NCI-H2227 (cell line): ENCODE data around the gene OR1M1.
A peak's percentile ranks its signal among the peaks of the same experiment; 100 is the strongest.
"Not testable (repeated sequence)": the region's sequence is repeated elsewhere in the genome, so short reads cannot be mapped to it uniquely, and the experiment has no call there.

Source experiments
- DNase-seq: peaks from one replicate; lab custom pipeline; 2025; ENCODE audit not compliant: unreplicated experiment; lab: John Stamatoyannopoulos, UW

The OR1M1 gene, protein sequence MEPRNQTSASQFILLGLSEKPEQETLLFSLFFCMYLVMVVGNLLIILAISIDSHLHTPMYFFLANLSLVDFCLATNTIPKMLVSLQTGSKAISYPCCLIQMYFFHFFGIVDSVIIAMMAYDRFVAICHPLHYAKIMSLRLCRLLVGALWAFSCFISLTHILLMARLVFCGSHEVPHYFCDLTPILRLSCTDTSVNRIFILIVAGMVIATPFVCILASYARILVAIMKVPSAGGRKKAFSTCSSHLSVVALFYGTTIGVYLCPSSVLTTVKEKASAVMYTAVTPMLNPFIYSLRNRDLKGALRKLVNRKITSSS

GRCh38 chr19:9086761-9087160, at the start of gene OR1M1:
OR1M1 (plus strand) TSS chr19:9087061; CDS start chr19:9093245, 6,184 bp downstream.
- DNase-seq: no peak

DNA sequence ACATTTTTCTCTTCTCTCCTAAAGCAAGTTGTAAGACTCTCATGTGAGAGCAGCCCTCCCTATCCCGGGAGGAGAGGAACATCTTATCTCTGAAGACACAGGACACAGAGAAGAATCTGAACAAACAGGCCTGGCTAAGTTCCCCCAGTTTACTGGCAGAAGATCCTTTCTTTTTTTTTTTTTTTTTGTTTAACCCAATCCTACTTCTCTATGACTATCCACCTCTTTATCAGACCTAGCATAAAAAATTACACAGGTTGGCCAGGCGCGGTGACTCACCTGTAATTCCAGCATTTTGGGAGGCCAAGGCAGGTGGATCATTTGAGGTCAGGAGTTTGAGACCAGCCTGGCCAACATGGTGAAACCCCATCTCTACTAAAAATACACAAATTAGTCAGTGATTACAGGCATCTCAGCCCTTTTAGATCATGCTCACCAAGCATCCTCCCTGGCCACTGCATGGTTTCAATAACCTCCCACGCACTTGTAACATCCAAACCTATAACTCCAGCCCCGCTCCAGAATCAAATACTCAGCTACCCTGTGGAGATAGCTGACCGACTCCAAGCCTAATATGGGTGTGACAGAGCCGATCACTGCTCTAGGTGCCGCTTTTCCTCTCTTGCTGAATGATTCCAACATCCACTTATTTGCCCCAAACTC, 49.3 kb upstream of the OR1M1 start:
- no peak for DNase-seq

DNA sequence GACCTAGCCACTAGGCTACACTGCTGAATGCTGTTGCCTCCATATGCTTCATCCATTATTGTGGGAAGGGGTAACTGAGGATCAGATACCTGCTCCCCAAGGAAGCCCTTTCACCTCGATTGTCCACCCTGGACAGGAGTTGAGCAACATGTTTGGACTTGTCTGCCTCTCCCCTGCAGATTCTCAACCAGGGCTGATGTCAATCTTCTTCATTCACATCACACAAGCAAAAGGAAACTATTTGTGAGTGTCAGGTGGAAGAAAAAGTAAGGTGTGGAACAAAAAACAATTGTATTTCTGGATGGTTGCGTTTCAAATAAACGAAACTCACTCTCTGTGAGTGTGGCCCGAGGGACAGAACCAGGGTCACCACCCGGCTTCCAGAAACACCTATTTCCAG, 47.1 kb upstream of the OR1M1 start:
- no peak for DNase-seq

GRCh38 chr19:9040131-9040530, 46.7 kb upstream of the OR1M1 start:
- DNase-seq: no peak

DNA sequence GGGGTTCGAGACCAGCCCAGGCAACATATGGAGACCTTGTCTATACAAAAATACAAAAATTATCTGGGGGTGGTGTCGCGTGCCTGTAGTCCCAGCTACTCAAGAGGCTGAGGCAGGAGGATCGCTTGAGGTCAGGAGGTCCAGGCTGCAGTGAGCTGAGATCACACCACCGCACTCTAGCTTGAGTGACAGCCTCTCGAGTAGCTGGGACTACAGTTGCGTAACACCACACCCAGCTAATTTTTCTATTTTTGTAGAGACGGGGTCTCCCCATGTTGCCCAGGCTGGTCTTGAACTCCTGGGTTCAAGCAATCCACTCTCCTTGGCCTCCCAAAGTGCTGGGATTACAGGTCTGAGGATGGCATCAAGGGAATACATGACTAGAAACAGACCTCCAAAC, 45.8 kb upstream of the OR1M1 start:
- no peak for DNase-seq

DNA sequence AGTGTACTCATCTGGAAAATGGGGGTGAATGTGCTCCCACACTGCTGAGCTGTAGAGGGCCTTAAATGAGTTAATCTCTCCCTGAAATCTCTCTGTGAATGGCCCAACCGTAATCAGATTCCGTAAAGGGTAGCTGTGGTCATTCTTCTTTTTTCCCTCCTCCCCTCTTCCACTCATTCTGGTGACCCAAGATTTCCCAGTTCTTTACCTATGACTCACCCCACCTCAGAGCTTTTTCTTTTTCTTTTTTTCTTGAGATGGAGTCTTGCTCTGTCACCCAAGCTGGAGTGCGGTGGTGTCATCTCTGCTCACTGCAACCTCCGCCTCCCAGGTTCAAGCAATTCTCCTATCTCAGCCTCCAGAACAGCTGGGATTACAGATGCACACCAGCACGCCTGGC, 43.3 kb upstream of the OR1M1 start:
- DNase-seq: no peak

DNA sequence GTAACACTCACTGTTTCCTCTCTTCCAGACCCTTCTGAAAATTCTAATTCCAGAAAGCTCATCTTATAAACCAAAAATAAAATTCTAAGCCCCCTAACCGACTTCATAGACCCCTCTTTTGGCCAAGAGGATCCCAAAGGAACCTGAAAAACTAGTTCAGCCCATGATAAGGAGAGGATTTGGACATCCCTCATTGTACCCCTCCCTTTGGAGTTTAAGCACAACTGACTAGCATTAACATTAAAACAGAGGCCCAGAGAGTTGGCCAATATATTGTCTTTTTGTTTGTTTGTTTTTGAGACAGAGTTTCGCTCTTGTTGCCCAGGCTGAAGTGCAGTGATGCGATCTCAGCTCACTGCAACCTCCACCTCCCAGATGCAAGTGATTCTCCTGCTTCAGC, 42.4 kb upstream of the OR1M1 start:
- no peak for DNase-seq

GRCh38 chr19:9046694-9047093, 40.2 kb upstream of the OR1M1 start:
- no peak for DNase-seq

DNA sequence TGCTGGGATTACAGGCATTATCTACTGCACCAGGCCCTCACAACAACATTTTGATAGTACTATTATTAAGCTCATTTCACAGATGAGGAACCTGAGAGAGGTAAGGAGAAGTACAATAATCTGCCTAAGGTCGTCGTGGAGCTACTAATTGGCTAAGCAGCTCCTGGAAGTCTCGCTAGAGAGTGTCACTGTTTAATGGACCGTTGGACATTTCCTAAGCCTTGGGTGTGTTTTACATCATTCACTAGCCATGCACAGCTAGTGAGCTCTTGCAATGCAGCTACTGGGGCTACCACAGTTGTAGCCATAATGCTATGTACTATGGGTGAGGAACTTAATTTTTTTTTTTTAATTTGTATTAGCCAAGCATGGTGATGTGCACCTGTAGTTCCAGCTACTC, 34.0 kb upstream of the OR1M1 start:
- no peak for DNase-seq

- not testable (repeated sequence) for DNase-seq
Measured at GRCh38 chr19:9053674-9054073, 33.2 kb upstream of the OR1M1 start.

DNA sequence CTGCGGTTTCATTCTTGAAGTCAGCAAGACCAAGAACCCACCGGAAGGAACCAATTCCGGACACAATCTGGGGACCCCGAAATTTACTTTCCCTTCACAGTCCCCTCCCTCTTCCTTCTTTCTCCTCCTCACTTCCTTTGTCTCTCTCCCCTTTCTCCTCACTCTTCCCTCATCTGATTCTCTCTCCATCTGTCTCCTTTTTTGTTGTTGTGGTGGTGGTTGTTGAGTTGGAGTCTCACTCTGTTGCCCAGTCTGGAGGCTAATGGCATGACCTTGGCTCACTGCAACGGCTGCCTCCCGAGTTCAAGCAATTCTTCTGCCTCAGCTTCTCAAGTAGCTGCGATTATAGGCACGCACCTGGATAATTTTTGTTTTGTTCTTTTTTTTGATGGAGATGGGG, 32.7 kb upstream of the OR1M1 start:
- no peak for DNase-seq

GRCh38 chr19:9054765-9055164, 32.1 kb upstream of the OR1M1 start:
- DNase-seq: no peak

DNA sequence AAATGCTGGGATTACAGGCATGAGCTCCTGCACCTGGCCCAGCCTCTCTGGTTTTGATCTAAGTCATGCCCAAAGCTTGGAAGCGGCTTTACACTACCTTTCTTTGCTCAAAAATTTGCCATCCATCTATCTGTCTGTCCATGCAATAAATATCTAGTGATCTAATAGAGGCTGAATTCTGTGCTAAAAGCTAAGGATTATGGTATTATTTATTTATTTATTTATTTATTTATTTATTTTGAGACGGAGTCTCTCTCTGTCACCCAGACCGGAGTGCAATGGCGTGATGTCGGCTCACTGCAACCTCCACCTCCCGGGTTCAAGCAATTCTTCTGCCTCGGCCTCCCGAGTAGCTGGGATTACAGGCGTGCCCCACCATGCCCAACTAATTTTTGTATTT, 30.7 kb upstream of the OR1M1 start:
- DNase-seq: not testable (repeated sequence)

- no peak for DNase-seq
Measured at GRCh38 chr19:9057505-9058258, 29.2 kb upstream of the OR1M1 start.

- DNase-seq: peak; percentile 26
Measured at GRCh38 chr19:9058905-9059667, 27.8 kb upstream of the OR1M1 start.

DNA sequence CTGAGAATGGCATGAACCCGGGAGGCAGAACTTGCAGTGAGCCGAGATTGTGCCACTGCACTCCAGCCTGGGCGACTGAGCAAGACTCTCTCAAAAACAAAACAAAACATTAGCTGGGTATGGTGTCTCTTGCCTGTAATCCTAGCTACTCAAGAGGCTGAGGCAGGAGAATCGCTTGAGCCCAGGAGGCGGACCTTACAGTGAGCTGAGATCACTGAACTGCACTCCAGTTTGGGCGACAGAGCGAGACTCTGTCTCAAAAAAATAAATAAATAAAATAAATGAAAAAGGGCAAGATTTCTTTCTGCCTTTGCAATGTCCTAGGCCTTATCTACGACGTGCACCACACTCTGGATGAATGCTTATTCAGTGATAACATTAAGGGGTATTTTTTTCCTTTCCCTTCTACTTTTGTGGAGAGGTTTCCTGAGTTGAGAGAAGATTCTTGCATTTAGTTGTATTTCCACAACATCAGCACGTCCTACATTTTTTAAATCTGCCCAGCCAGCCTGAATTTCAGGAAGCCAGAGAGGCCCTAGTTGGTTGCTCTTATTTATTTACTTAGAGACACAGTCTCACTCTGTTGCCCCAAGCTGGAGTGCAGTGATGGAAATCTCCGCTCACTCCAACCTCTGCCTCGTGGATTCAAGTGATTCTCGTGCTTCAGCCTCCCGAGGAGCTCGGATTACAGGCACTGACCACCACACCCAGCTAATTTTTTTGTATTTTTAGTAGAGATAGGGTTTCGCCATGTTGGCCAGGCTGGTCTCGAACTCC, 26.1 kb upstream of the OR1M1 start:
- no peak for DNase-seq

- DNase-seq: no peak
Measured at GRCh38 chr19:9061879-9062278, 25.0 kb upstream of the OR1M1 start.

DNA sequence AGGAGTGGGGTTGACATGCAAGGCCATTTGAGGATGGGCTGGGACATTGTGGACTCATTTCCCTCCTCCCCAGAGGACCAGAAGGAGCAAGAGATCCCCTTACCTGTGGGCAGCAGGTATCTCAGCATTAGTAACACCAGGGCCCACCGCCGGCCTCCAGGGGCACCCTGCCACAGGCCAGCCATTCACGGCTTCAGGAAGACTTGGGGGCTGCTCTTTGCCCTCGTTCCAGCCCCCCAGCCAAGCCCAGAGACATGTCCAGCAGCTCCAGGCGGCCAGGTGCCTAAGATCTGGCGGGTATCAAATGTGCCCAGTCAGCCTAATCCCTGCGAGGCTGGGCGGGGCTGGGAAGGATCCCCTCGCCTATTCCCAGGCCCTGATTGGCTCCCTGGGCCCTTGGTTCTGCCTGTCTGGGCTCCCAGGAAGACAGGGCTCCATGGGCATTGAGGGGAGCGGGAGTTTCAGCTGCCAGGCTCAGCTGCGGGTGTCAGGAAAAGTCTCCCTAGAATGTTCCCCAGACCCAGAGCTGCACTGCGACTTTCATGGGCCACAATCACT, 21.3 kb upstream of the OR1M1 start:
- no peak for DNase-seq

DNA sequence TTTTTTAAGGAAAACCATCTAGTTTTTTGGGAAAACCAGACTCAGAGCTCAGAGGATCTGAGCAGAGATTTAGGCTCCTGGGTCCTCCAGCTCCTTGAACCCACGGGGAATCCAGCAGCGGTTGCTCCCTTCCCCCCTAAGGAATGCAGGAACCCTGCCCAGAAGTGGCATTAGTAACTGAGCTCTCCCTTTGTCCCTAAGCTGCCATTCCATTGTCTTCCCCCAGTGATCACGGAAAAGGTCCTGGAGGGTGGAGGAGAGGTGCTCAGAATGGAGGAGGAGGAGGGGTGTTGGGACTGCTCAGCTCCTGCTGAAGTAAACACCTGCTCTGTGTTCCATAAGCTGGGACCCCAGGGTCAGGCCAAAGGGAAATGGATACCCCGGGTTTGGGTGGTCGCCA, 16.8 kb upstream of the OR1M1 start:
- no peak for DNase-seq

GRCh38 chr19:9071720-9072119, 15.1 kb upstream of the OR1M1 start:
- DNase-seq: not testable (repeated sequence)
